ENCODE measurements around the gene PDE10A.

DNA sequence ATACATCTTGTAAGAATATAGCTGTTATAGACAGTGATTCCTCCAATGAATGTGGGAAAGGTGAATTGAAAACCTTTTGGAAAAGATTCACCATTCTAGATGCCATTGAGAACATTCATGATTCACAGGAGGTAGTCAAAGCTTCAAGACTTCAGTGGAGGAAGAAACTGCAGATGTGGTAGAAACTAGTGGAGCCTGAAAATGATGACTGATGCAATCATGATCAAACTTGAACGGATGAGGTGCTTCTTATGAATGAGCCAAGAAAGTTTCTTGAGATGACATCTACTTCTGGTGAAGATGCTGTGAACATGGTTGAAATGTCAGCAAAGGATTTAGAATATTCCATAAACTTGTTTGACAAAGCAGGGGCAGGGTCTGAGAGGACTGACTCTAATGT, 286.9 kb downstream of the PDE10A start:
- TF ChIP-seq, protein P1, sequence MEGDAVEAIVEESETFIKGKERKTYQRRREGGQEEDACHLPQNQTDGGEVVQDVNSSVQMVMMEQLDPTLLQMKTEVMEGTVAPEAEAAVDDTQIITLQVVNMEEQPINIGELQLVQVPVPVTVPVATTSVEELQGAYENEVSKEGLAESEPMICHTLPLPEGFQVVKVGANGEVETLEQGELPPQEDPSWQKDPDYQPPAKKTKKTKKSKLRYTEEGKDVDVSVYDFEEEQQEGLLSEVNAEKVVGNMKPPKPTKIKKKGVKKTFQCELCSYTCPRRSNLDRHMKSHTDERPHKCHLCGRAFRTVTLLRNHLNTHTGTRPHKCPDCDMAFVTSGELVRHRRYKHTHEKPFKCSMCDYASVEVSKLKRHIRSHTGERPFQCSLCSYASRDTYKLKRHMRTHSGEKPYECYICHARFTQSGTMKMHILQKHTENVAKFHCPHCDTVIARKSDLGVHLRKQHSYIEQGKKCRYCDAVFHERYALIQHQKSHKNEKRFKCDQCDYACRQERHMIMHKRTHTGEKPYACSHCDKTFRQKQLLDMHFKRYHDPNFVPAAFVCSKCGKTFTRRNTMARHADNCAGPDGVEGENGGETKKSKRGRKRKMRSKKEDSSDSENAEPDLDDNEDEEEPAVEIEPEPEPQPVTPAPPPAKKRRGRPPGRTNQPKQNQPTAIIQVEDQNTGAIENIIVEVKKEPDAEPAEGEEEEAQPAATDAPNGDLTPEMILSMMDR (conservative IDR thresholded peaks at IDR 0.05) = no peak
- TF ChIP-seq ZFX (IDR thresholded peaks at IDR 0.05) = no peak
